Activated CD4-positive, alpha-beta T cell treated with anti-CD3 and anti-CD28 coated beads for 36 hours (primary cell): ENCODE measurements around the gene CREB5. TPM values are rescaled to one million over a fixed set of nuclear protein-coding genes. Genes with fewer than 3 reads are reported as not detected.
"Not testable (repeated sequence)": the region's sequence is repeated elsewhere in the genome, so short reads cannot be mapped to it uniquely, and the experiment has no call there.

Experiments used
- ATAC-seq: fragments of 200-7000 bp; cut with Tn5 transposase; one replicate; pipeline ENCODE4 v1.10.0; 2021; ENCODE audit warnings: mild to moderate bottlenecking, moderate library complexity
- CTCF ChIA-PET: fragments of 350-600 bp; sonication (Branson Sonifier 250); formaldehyde crosslinking; loops from one replicate; lab custom pipeline; 2021; ENCODE audit warnings: antibody characterized with exemption; lab: Charles Lee
- POLR2A ChIA-PET: fragments of 350-600 bp; sonication (Branson Sonifier 250); formaldehyde crosslinking; loops from one replicate; lab custom pipeline; 2021; ENCODE audit warnings: antibody characterized with exemption, inconsistent platforms; lab: Charles Lee
- DNase-seq: peaks from one replicate; pipeline ENCODE4 v3.0.0-alpha.2; 2020
- H3K27ac Mint-ChIP-seq: one replicate; pipeline ENCODE4 v1.8.0; 2021; ENCODE audit warnings: mixed read lengths
- H3K27me3 Mint-ChIP-seq: one replicate; pipeline ENCODE4 v1.8.0; 2021; ENCODE audit warnings: mixed read lengths
- H3K36me3 Mint-ChIP-seq: one replicate; pipeline ENCODE4 v1.8.0; 2021; ENCODE audit warnings: low read depth, mixed read lengths
- H3K4me1 Mint-ChIP-seq: one replicate; pipeline ENCODE4 v1.8.0; 2021; ENCODE audit warnings: mixed read lengths
- H3K4me3 Mint-ChIP-seq: one replicate; pipeline ENCODE4 v1.8.0; 2021; ENCODE audit warnings: mild to moderate bottlenecking, moderate library complexity, mixed read lengths
- H3K9me3 Mint-ChIP-seq: one replicate; pipeline ENCODE4 v1.8.0; 2021; ENCODE audit warnings: low read depth, mixed read lengths
- intact Hi-C, 2 experiments: fragments of 100-400 bp; cut with DNase I in 1 of 2; cut with micrococcal nuclease in 1 of 2; formaldehyde crosslinking; loops; one replicate each; pipeline versions ENCODE4 v1.14.2 to v1.15.1; 2022 to 2024; cut with DNase I, micrococcal nuclease
- total RNA-seq, 2 experiments: library from RNA; stranded (reverse); gene quantifications; one replicate each; pipeline ENCODE4 v1.2.3, GENCODE V29; 2021

Gene CREB5
- total RNA-seq, 2 experiments from 2014 or later, result 0.50 to 0.61 TPM

DNA sequence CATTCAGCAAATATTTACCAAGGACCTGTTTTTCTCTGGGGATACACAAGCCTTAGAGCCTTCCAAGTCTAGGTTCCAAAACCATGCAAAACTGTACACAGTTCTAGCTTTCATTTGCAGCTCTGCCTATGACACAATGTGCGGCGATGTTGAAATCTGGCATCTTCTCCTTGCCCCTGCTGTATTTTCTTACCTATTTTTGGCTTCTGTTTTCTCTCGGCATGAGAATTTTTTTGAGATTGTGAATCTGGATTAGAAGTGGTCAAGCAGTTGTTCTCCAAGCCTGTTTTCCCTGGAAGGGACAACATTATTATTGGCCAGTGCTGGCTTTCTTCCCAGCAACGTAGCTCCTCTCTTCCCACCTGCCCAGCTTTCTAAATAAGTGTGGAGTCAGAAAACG lies 176.3 kb downstream of the CREB5 start:
- H3K36me3 Mint-ChIP-seq, result no peaks in the 10 kb centered on the region
- ATAC-seq, result no peak

DNA sequence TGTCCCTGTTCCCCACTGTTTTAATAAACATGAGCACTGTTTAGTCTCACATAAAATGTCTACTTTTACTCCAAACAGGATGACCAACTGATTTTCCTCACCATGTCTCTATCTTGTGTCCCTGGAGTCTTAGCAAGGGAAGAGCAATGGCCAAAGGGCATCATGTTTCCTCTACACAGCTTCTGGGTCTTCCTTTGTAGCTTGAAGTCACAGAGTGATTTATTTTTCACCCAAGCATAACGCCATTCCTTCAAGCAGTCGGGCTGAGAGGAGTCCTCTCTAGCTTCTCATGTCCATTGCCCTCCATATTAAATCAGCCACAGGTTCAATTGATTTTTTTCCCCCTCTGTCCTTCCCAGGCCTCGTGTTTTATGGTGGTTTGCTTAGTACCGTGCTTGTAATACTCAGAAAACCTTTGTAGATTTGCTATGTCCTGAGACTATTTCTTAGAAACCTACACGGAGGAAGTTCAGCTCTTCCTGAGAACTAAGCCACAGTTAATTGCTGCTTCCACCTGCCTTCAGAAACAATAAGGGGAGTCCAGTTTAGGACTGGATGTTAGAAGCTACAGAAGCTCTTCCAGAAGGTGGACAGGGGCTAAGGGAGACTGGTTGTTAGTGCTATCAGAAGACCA lies 178.8 kb downstream of the CREB5 start:
- POLR2A ChIA-PET, result no interaction called here
- Mint-ChIP-seq H3K27ac (no peak overlapping the region), H3K4me3 (no peak overlapping the region), H3K27me3 (no peaks in the 10 kb centered on the region), H3K4me1 (no peaks in the 10 kb centered on the region), H3K9me3 (no peaks in the 10 kb centered on the region), H3K36me3 (no peaks in the 10 kb centered on the region)
- intact Hi-C loops, result loop anchor here in 1 of 2 experiments (10.0 kb wide), 1 partner anchor 64 kb away; no protein-coding TSS in a partner anchor
- CTCF ChIA-PET, result no interaction called here
- DNase-seq (no peak), ATAC-seq (no peak)

More for the DNA sequence above, 176.3 kb downstream of the CREB5 start:
- Mint-ChIP-seq H3K27me3 (no peaks in the 10 kb centered on the region), H3K27ac (no peak overlapping the region), H3K9me3 (no peaks in the 10 kb centered on the region), H3K4me3 (no peak overlapping the region), H3K4me1 (no peaks in the 10 kb centered on the region)
- DNase-seq, result no peak
- CTCF ChIA-PET, result no interaction called here
- intact Hi-C loops, result no loop called here
- POLR2A ChIA-PET, result no interaction called here

DNA sequence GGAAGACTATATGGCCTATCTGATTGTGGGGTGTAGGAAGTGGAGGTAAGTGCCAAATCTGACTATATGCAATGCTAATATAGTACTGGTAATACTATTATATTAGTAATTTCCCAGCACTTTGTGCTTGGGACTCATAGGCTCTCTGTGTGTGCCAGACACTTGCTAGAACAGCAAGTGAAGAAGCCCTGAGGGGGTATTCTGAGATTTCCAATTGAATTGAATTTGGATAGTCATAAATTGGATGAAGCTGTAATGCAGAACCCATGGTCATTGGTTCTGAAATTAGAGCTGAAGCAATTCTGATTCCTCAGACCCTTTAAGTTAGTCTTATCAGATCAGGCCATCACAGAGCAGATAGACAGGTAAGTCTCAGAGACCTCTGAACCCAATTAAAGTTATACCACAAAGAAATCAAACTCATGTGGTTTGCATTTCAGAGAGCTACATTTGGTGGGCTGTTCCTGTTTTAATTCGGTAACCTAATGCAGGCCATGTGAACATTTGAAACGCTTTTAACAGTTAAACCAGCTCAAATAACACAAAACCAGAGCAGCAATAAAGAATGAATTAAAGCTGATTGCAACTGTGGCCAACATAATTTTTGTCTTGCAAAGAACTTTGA lies 179.5 kb downstream of the CREB5 start:
- Mint-ChIP-seq H3K27me3 (no peaks in the 10 kb centered on the region), H3K27ac (no peak overlapping the region), H3K36me3 (no peaks in the 10 kb centered on the region), H3K9me3 (no peaks in the 10 kb centered on the region), H3K4me3 (no peak overlapping the region), H3K4me1 (no peaks in the 10 kb centered on the region)
- intact Hi-C loops, result loop anchor here in 1 of 2 experiments (10.0 kb wide), 1 partner anchor 63 kb away; no protein-coding TSS in a partner anchor
- no peak for ATAC-seq
- DNase-seq, result no peak
- POLR2A ChIA-PET, result no interaction called here
- CTCF ChIA-PET, result no interaction called here

DNA sequence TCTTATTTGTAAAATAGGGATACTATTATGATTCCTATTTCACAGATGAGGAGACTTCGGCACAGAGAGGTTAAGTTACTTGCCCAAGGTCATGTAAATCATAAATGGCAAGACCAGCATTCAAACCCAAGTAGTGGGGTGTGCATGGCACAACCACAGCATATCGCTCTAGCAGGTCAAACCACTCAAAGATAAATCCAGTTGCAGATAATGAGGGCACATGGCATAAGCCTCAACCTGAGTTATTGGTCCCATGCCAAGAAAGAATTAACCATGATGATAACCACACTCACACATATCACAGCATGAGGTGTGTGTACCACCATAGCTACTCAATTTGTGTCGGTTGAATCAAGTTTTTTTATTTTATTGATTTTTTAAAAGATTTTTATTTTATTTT lies 180.5 kb downstream of the CREB5 start:
- no peak for ATAC-seq
- no peak overlapping the region for H3K4me3 Mint-ChIP-seq
- no peaks in the 10 kb centered on the region for H3K9me3 Mint-ChIP-seq
- H3K36me3 Mint-ChIP-seq, result no peaks in the 10 kb centered on the region
- no peak overlapping the region for H3K27ac Mint-ChIP-seq
- intact Hi-C loops, result loop anchor here in 1 of 2 experiments (10.0 kb wide), 1 partner anchor 62 kb away; no protein-coding TSS in a partner anchor
- no peaks in the 10 kb centered on the region for H3K4me1 Mint-ChIP-seq
- DNase-seq, result no peak
- POLR2A ChIA-PET, result no interaction called here
- H3K27me3 Mint-ChIP-seq, result no peaks in the 10 kb centered on the region
- CTCF ChIA-PET, result interaction anchor here (0.7 kb wide), 1 partner anchor 33 kb away, joined by 3 read pairs; no protein-coding TSS in a partner anchor

DNA sequence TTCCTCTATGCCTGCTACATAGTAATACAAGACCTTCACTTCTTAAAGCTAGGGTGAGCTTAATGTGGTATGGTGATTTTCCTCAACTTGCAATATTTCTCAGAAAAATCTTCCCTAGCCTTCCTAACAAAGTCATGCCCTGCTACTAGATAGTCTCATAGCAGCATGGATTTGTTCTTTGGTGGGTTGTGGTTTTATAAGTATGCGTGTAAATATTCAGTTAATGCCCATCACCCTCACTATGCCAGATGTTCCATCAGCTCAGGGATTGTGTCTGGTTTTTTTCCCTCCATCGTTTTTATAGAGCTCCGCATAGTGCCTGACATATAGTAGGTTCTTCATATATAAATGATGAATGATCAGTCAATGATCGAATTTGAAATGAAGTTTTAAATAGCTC lies 182.8 kb downstream of the CREB5 start:
- CTCF ChIA-PET, result interaction anchor here (1.1 kb wide), 1 partner anchor 17 kb away, joined by 3 read pairs; no protein-coding TSS in a partner anchor
- POLR2A ChIA-PET, result no interaction called here
- ATAC-seq (no peak), DNase-seq (no peak)
- no peak overlapping the region for H3K4me3 Mint-ChIP-seq
- H3K9me3 Mint-ChIP-seq, result no peaks in the 10 kb centered on the region
- no peaks in the 10 kb centered on the region for H3K27me3 Mint-ChIP-seq
- H3K4me1 Mint-ChIP-seq, result no peaks in the 10 kb centered on the region
- H3K27ac Mint-ChIP-seq, result no peak overlapping the region
- no peaks in the 10 kb centered on the region for H3K36me3 Mint-ChIP-seq
- intact Hi-C loops, result loop anchor here in 1 of 2 experiments (10.0 kb wide), 1 partner anchor 60 kb away; no protein-coding TSS in a partner anchor

DNA sequence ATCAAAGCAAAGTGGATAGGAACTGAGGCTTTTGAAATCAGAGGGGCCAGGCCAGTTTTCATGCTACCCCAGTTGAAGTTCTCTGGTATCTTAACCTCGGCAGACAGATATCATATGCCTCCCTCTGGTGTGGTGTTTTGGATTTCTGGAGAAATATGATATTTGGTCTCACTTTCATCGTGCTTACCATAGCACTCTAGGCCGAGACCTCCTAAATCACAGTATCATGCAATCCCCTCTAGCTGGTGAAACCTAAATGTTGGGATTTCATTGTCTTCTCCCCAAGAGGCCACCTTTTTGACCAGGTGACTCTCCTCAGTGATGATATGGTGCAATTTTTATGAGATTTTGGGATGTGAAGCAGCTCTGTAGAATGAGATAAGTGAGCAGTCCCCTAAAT lies 183.5 kb downstream of the CREB5 start:
- Mint-ChIP-seq H3K36me3 (no peaks in the 10 kb centered on the region), H3K27me3 (peaks cover under 1% of the 10 kb centered on the region), H3K4me3 (no peak overlapping the region), H3K9me3 (no peaks in the 10 kb centered on the region), H3K27ac (no peak overlapping the region), H3K4me1 (no peaks in the 10 kb centered on the region)
- intact Hi-C loops, result loop anchor here in 1 of 2 experiments (10.0 kb wide), 1 partner anchor 59 kb away; no protein-coding TSS in a partner anchor
- CTCF ChIA-PET, result no interaction called here
- POLR2A ChIA-PET, result no interaction called here
- DNase-seq (no peak), ATAC-seq (no peak)

DNA sequence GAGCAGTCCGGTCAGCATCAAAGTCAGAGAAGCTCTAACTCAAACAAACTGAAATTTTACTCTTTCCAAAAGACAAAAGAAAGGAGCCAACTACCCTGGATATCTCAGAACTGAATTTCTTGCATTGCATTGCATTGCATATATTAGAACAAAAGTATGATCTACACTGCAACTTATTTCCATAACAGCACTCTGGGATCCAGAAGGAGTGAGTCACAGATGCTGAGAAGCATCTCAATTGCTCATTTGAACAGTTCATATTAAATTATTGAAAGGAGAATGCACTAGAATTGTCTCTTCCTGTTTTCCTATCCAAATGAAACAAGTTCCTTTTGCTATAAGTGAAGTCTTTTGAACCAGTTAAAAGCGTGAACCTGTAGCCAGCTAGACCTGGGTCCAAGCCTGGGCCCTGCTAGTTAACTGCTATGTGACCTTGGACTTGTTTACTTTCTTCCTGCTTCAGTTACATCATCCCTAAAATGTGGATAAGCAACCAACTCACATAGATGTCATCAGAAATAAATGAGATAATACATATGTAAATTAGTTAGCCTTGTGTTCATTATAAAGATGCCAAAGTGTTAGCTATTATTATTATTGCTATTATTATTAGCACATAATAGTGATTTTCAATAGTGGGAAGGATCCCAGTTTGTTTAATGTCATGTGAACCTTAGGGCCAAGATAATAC lies 184.1 kb downstream of the CREB5 start:
- intact Hi-C loops, result loop anchor here in 1 of 2 experiments (10.0 kb wide), 1 partner anchor 58 kb away; no protein-coding TSS in a partner anchor
- ChIA-PET POLR2A (no interaction called here), CTCF (no interaction called here)
- no peak overlapping the region for H3K27ac Mint-ChIP-seq
- no peak for ATAC-seq
- peaks cover 4% of the 10 kb centered on the region for H3K27me3 Mint-ChIP-seq
- no peaks in the 10 kb centered on the region for H3K9me3 Mint-ChIP-seq
- no peaks in the 10 kb centered on the region for H3K4me1 Mint-ChIP-seq
- DNase-seq, result no peak
- no peaks in the 10 kb centered on the region for H3K36me3 Mint-ChIP-seq
- no peak overlapping the region for H3K4me3 Mint-ChIP-seq

DNA sequence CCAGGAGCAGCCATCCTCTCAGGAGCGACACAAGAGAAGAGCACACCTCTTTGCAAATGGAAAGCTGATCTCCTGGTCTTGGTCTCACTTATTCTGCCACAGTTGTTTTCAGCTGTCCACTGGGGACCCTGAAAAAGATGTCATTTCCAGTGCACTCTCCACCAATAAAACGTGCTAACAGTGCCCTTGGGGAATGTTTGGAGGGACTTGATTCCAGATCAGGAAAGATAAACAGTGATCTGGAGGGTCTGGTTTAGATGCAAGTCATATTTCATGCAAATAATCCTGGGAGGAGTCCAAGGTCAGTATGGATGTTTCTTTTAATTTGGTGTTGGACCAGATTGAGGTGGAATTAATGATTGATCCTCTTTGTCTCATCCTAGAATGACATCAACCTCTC lies 185.0 kb downstream of the CREB5 start:
- ChIA-PET POLR2A (no interaction called here), CTCF (no interaction called here)
- Mint-ChIP-seq H3K27me3 (peaks cover 4% of the 10 kb centered on the region), H3K4me3 (no peak overlapping the region), H3K9me3 (no peaks in the 10 kb centered on the region), H3K4me1 (no peaks in the 10 kb centered on the region), H3K27ac (no peak overlapping the region), H3K36me3 (no peaks in the 10 kb centered on the region)
- intact Hi-C loops, result loop anchor here in 1 of 2 experiments (10.0 kb wide), 1 partner anchor 58 kb away; no protein-coding TSS in a partner anchor
- DNase-seq, result no peak
- ATAC-seq, result no peak

DNA sequence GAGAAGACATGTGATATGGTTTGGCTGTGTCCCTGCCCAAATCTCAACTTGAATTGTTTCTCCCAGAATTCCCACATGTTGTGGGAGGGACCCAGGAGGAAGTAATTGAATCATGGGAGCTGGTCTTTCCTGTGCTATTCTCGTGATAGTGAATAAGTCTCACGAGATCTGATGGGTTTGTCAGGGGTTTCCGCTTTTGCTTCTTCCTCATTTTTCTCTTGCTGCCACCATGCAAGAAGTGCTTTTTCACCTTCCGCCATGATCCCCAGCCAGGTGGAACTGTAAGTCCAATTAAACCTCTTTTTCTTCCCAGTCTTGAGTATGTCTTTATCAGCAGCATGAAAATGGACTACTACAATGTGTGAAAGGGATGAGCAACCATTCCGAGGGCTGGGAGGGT lies 185.7 kb downstream of the CREB5 start:
- H3K4me1 Mint-ChIP-seq, H3K27ac Mint-ChIP-seq, ATAC-seq, POLR2A ChIA-PET, DNase-seq, CTCF ChIA-PET, H3K27me3 Mint-ChIP-seq, H3K9me3 Mint-ChIP-seq, H3K4me3 Mint-ChIP-seq, H3K36me3 Mint-ChIP-seq: not testable (repeated sequence)
- intact Hi-C loops, result loop anchor here in 1 of 2 experiments (10.0 kb wide), 1 partner anchor 57 kb away; no protein-coding TSS in a partner anchor

DNA sequence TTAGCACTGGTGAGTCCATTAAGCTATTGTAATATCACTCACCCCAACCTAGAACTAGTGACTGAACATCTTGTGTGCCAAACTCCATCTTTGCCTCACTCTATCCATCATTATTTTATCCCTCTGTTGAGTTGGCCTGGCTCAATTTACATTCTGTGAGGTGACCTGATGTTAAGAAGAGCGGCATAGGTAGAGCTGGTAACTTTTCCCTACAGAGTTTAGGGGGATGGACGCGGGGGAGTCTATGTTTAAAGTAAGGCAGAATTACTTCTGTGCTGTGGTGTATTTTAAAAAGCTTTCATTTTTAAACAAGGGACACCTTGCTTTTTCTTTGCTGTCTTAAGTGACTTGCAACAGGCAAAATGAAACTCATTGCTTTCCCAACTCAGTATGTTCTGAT lies 186.3 kb downstream of the CREB5 start:
- CTCF ChIA-PET, result no interaction called here
- H3K36me3 Mint-ChIP-seq, result no peaks in the 10 kb centered on the region
- POLR2A ChIA-PET, result no interaction called here
- no peak for DNase-seq
- no peaks in the 10 kb centered on the region for H3K4me1 Mint-ChIP-seq
- intact Hi-C loops, result loop anchor here in 1 of 2 experiments (10.0 kb wide), 1 partner anchor 56 kb away; no protein-coding TSS in a partner anchor
- ATAC-seq, result no peak
- peaks cover 9% of the 10 kb centered on the region for H3K27me3 Mint-ChIP-seq
- no peak overlapping the region for H3K27ac Mint-ChIP-seq
- H3K4me3 Mint-ChIP-seq, result no peak overlapping the region
- no peaks in the 10 kb centered on the region for H3K9me3 Mint-ChIP-seq

DNA sequence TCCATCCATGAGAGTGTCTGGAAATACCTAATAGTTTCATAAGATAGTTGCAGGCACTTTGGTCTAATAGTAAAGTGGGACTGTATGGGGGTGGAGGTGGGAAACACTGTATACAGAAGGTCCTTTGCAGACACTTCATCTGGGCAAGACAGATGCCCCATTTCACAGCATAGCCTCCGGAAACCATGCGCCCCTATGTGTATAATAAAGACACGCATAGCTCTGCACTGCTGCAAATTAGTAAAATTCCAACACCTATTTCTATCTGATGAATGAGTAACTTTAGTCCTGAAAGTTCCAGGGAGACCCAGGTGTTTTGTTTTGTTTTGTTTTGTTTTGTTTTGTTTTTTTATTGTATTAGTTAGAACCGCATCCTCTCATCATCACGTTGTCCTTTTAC lies 187.1 kb downstream of the CREB5 start:
- no peak overlapping the region for H3K4me3 Mint-ChIP-seq
- H3K27ac Mint-ChIP-seq, result no peak overlapping the region
- DNase-seq (no peak), ATAC-seq (no peak)
- H3K27me3 Mint-ChIP-seq, result peaks cover 9% of the 10 kb centered on the region
- H3K4me1 Mint-ChIP-seq, result no peaks in the 10 kb centered on the region
- intact Hi-C loops, result loop anchor here in 1 of 2 experiments (10.0 kb wide), 1 partner anchor 55 kb away; no protein-coding TSS in a partner anchor
- CTCF ChIA-PET, result no interaction called here
- H3K9me3 Mint-ChIP-seq, result no peaks in the 10 kb centered on the region
- H3K36me3 Mint-ChIP-seq, result no peaks in the 10 kb centered on the region
- POLR2A ChIA-PET, result no interaction called here
